RKO (cell line): ENCODE measurements around the gene SLC37A2.
"Not testable (repeated sequence)": the region's sequence is repeated elsewhere in the genome, so short reads cannot be mapped to it uniquely, and the experiment has no call there.

Experiments
- DNase-seq: peaks from one replicate; pipeline ENCODE4 v3.0.0-alpha.2; 2016; ENCODE audit warnings: low spot score

Gene SLC37A2

GRCh38 chr11:125062931-125063428, at the start of gene SLC37A2:
SLC37A2 (plus strand) TSS chr11:125063305; CDS start chr11:125063368, 63 bp downstream.
- DNase-seq = peak; percentile 78

- no peak for DNase-seq
These were observed 46.7 kb upstream of the SLC37A2 start for GRCh38 chr11:125016413-125016812.

GRCh38 chr11:125020342-125020741, 42.8 kb upstream of the SLC37A2 start:
- DNase-seq = no peak

GRCh38 chr11:125022551-125022950, 40.6 kb upstream of the SLC37A2 start:
- DNase-seq = no peak

- no peak for DNase-seq
These were observed 37.1 kb upstream of the SLC37A2 start for GRCh38 chr11:125025968-125026367.

GRCh38 chr11:125029431-125029830, 33.7 kb upstream of the SLC37A2 start:
- DNase-seq = not testable (repeated sequence)

- DNase-seq = peak; percentile 89
These were observed 26.2 kb upstream of the SLC37A2 start for GRCh38 chr11:125036933-125037332.

GRCh38 chr11:125049164-125049792, 13.8 kb upstream of the SLC37A2 start:
- DNase-seq = no peak

GRCh38 chr11:125052047-125052446, 11.1 kb upstream of the SLC37A2 start:
- no peak for DNase-seq

GRCh38 chr11:125053167-125053566, 9.9 kb upstream of the SLC37A2 start:
- peak; percentile 19 for DNase-seq

GRCh38 chr11:125055107-125055715, 7.9 kb upstream of the SLC37A2 start:
- DNase-seq = no peak

- not testable (repeated sequence) for DNase-seq
These were observed 7.0 kb upstream of the SLC37A2 start for GRCh38 chr11:125056111-125056510.

GRCh38 chr11:125056931-125057692, 6.0 kb upstream of the SLC37A2 start:
- no peak for DNase-seq

GRCh38 chr11:125057693-125058016, 5.5 kb upstream of the SLC37A2 start:
- no peak for DNase-seq

- DNase-seq = no peak
These were observed 1.8 kb upstream of the SLC37A2 start for GRCh38 chr11:125061281-125061680.

- DNase-seq = no peak
These were observed 731 bp upstream of the SLC37A2 start for GRCh38 chr11:125062218-125062930.

- no peak for DNase-seq
These were observed 431 bp downstream of the SLC37A2 start for GRCh38 chr11:125063429-125064043.

- no peak for DNase-seq
These were observed 965 bp downstream of the SLC37A2 start for GRCh38 chr11:125064070-125064469.

- no peak for DNase-seq
These were observed 5.3 kb downstream of the SLC37A2 start for GRCh38 chr11:125068368-125068767.

GRCh38 chr11:125069008-125069407, 5.9 kb downstream of the SLC37A2 start:
- no peak for DNase-seq

GRCh38 chr11:125069796-125070195, 6.7 kb downstream of the SLC37A2 start:
- DNase-seq = no peak

GRCh38 chr11:125070699-125071254, 7.7 kb downstream of the SLC37A2 start:
- DNase-seq = no peak
